ENCODE measurements around the gene DDX56. TPM values are rescaled to one million over a fixed set of nuclear protein-coding genes. Genes with fewer than 3 reads are reported as not detected.

Gene DDX56
- total RNA-seq, 6 donors from 2014 or later = 37.6 to 105 (median 57.0) TPM

- Histone ChIP-seq H3K27ac (no peak overlapping the region), H3K27me3 (no peaks in the 10 kb centered on the region), H3K4me3 (no peak overlapping the region), H3K9me3 (no peaks in the 10 kb centered on the region), H3K36me3 (no peaks in the 10 kb centered on the region), H3K4me1 (no peaks in the 10 kb centered on the region)
- no peak for ATAC-seq (ENCODE audit: low FRiP score in 2 of 2)
- WGBS, 2 donors = 88 to 92% methylated on average over 4 to 6 of the region's 6 CpGs
- TF ChIP-seq CTCF (IDR thresholded peaks at IDR 0.05) (no peak), POLR2AphosphoS5 (IDR thresholded peaks at IDR 0.05) (no peak)
- no peak for DNase-seq
These were observed 36.3 kb downstream of the DDX56 start for GRCh38 chr7:44537442-44537841.

GRCh38 chr7:44536090-44536489, 37.6 kb downstream of the DDX56 start:
- no peak for TF ChIP-seq POLR2A (IDR thresholded peaks at IDR 0.05)
- TF ChIP-seq EP300 (IDR thresholded peaks at IDR 0.05) = no peak
- no peak for TF ChIP-seq CTCF (IDR thresholded peaks at IDR 0.05)
- TF ChIP-seq POLR2AphosphoS5 (IDR thresholded peaks at IDR 0.05) = no peak
- H3K9me3 ChIP-seq = no peaks in the 10 kb centered on the region
- no peaks in the 10 kb centered on the region for H3K27me3 ChIP-seq
- 77 to 87% methylated on average over 5 to 9 of the region's 10 CpGs for WGBS, 2 donors
- no peak overlapping the region for H3K27ac ChIP-seq
- DNase-seq = no peak
- no peaks in the 10 kb centered on the region for H3K36me3 ChIP-seq
- no peaks in the 10 kb centered on the region for H3K4me1 ChIP-seq
- H3K4me3 ChIP-seq = no peak overlapping the region
- ATAC-seq (ENCODE audit: low FRiP score in 2 of 2) = no peak

- 86 to 93% methylated on average over 4 to 8 of the region's 8 CpGs for WGBS, 2 donors
- H3K4me3 ChIP-seq = no peak overlapping the region
These were observed 38.2 kb downstream of the DDX56 start for GRCh38 chr7:44535348-44536064.

GRCh38 chr7:44534501-44534900, 39.2 kb downstream of the DDX56 start:
- ATAC-seq (ENCODE audit: low FRiP score in 2 of 2) = peak in 1 of 2 donors; percentile 54

More at GRCh38 chr7:44535348-44536064, 38.2 kb downstream of the DDX56 start:
- Histone ChIP-seq H3K36me3 (no peaks in the 10 kb centered on the region), H3K9me3 (no peaks in the 10 kb centered on the region), H3K4me1 (no peaks in the 10 kb centered on the region), H3K27me3 (no peaks in the 10 kb centered on the region), H3K27ac (no peak overlapping the region)
- ATAC-seq (ENCODE audit: low FRiP score in 2 of 2) (no peak), DNase-seq (no peak)
- TF ChIP-seq POLR2A (IDR thresholded peaks at IDR 0.05) (no peak), CTCF (IDR thresholded peaks at IDR 0.05) (no peak), POLR2AphosphoS5 (IDR thresholded peaks at IDR 0.05) (no peak)

More at GRCh38 chr7:44534501-44534900, 39.2 kb downstream of the DDX56 start:
- Histone ChIP-seq H3K27ac (no peak overlapping the region), H3K36me3 (no peaks in the 10 kb centered on the region), H3K27me3 (no peaks in the 10 kb centered on the region), H3K9me3 (no peaks in the 10 kb centered on the region), H3K4me1 (no peaks in the 10 kb centered on the region), H3K4me3 (no peak overlapping the region)
- 64 to 80% methylated on average over 3 to 7 of the region's 7 CpGs for WGBS, 2 donors
- TF ChIP-seq POLR2A (IDR thresholded peaks at IDR 0.05) (no peak), CTCF (IDR thresholded peaks at IDR 0.05) (peak in 4 of 6 experiments; percentile 22 to 55 (median 37)), EP300 (IDR thresholded peaks at IDR 0.05) (no peak), POLR2AphosphoS5 (IDR thresholded peaks at IDR 0.05) (no peak)
- peak in 1 of 2 donors; percentile 63 for DNase-seq
